Esophagus squamous epithelium (tissue), 5 donors: ENCODE measurements around the gene BRIP1. TPM values are rescaled to one million over a fixed set of nuclear protein-coding genes. Genes with fewer than 3 reads are reported as not detected.

Experiments
- DNase-seq: peaks from one replicate; lab custom pipeline; 2025; lab: John Stamatoyannopoulos, UW
- H3K27ac ChIP-seq, 4 donors: fragments of 200-600 bp; sonication (generic); one replicate each; pipeline ENCODE4 v1.5.1; 2016 to 2019; ENCODE audit warnings: mild to moderate bottlenecking in 1 of 4
- H3K27me3 ChIP-seq, 4 donors: fragments of 200-600 bp; sonication (generic); 1 replicate in 3 of 4; 2 replicates in 1 of 4; pipeline versions ENCODE4 v1.5.1 to v1.6.0; 2017 to 2021; ENCODE audit warnings: antibody characterized with exemption in 1 of 4
- H3K36me3 ChIP-seq, 3 donors: fragments of 200-600 bp; sonication (generic); one replicate each; pipeline ENCODE4 v1.5.1; 2016 to 2019
- H3K4me1 ChIP-seq, 3 donors: fragments of 200-600 bp; sonication (generic); one replicate each; pipeline ENCODE4 v1.5.1; 2017 to 2019
- H3K4me3 ChIP-seq, 4 donors: fragments of 200-600 bp; sonication (generic); 1 replicate in 3 of 4; 2 replicates in 1 of 4; pipeline ENCODE4 v1.5.1; 2016 to 2019; ENCODE audit warnings: mild to moderate bottlenecking in 2 of 4, moderate library complexity in 1 of 4
- H3K9me3 ChIP-seq, 3 donors: fragments of 200-600 bp; sonication (generic); one replicate each; pipeline ENCODE4 v1.5.1; 2016 to 2019
- CTCF ChIP-seq, 6 experiments: fragments of 450-650 bp in 4 of 6; fragments of 200-600 bp in 2 of 6; sonication (generic) in 2 of 6; IDR thresholded peaks; one replicate each; pipeline ENCODE4 v1.5.1; 2016 to 2019; ENCODE audit warnings: antibody characterized with exemption in 6 of 6, mild to moderate bottlenecking in 4 of 6, moderate library complexity in 4 of 6
- POLR2A ChIP-seq, 4 donors: fragments of 450-650 bp; IDR thresholded peaks; one replicate each; pipeline ENCODE4 v1.6.1; 2017; ENCODE audit warnings: antibody characterized with exemption in 4 of 4, mild to moderate bottlenecking in 4 of 4, moderate library complexity in 3 of 4
- WGBS, 2 donors: methylation state at CpG; one replicate each; pipeline ENCODE4 v1.1.5; 2018; 5-methylcytosine and 5-hydroxymethylcytosine counted together
- intact Hi-C: fragments of 100-400 bp; cut with DNase I; formaldehyde crosslinking; loops from one replicate; pipeline ENCODE4 v1.15.0; 2022
- total RNA-seq, 4 donors: library from RNA; depleted of rRNA; stranded (reverse); fragments of >200 nt; gene quantifications; one replicate each; pipeline ENCODE4 v1.1.0, GENCODE V29; 2016
- donor health status: DM: yes; HTN: yes; CAD: no.

BRIP1 gene
- total RNA-seq, 4 donors from 2014 or later = 1.6 to 7.0 (median 3.2) TPM

DNA sequence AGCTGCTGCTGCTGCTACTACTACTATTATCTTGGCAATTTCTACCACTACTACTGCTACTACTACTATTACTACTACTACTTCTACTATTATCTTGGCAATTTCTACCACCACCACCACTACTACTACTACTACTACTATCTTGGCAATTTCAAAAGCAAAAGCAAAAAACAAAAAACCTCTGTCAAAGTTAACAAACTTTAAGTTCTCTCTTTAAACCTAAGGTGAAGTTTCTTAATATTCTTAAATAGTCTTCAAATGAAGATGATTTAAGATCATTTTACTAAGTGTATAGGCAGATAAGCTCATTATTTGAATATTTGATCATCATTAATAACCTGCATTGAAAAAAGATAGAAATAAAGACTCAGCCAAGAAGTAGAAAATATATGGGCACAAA is 118.5 kb downstream of the BRIP1 start:
- H3K4me3 ChIP-seq = no peak overlapping the region
- TF ChIP-seq POLR2A (IDR thresholded peaks at IDR 0.05) = no peak
- no peak for TF ChIP-seq CTCF (IDR thresholded peaks at IDR 0.05)
- intact Hi-C loops = no loop called here
- H3K27me3 ChIP-seq = no peaks in the 10 kb centered on the region
- peaks cover 0 to 11% (median 0%) of the 10 kb centered on the region in 3 donors for H3K9me3 ChIP-seq
- peaks cover 0 to 6% (median 0%) of the 10 kb centered on the region in 3 donors for H3K36me3 ChIP-seq
- H3K4me1 ChIP-seq = no peaks in the 10 kb centered on the region
- DNase-seq = no peak
- no peak overlapping the region for H3K27ac ChIP-seq

DNA sequence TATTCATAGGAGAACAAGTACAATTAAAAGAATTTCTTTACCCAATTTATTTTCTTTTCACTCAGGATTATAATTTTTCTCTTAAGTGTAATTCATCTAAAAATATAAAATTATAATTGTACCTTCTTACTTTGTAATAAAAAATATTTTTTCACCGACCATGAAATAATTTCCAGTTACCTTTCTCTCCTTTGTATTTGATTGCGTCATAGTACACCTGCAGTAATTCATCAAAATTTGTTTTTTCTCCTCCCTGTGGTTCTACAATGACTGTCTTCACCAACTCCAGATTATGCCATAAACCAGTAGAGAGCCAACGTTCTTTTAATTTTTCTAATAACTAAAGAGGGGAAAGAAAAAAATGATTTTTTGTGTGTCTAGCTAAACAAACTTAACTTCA is 119.1 kb downstream of the BRIP1 start:
- no peak for DNase-seq
- Histone ChIP-seq H3K27me3 (no peaks in the 10 kb centered on the region), H3K27ac (no peak overlapping the region), H3K36me3 (peaks cover 0 to 6% (median 0%) of the 10 kb centered on the region in 3 donors), H3K9me3 (peaks cover 0 to 11% (median 0%) of the 10 kb centered on the region in 3 donors), H3K4me3 (no peak overlapping the region), H3K4me1 (no peaks in the 10 kb centered on the region)
- intact Hi-C loops = no loop called here
- no peak for TF ChIP-seq CTCF (IDR thresholded peaks at IDR 0.05)
- TF ChIP-seq POLR2A (IDR thresholded peaks at IDR 0.05) = no peak
- 82 to 88% methylated on average over 3 of the region's 3 CpGs for WGBS, 2 donors

GRCh38 chr17:61743766-61744165 is 119.6 kb downstream of the BRIP1 start:
- peaks cover 0 to 11% (median 0%) of the 10 kb centered on the region in 3 donors for H3K9me3 ChIP-seq
- no peaks in the 10 kb centered on the region for H3K4me1 ChIP-seq
- no peak overlapping the region for H3K4me3 ChIP-seq
- no peaks in the 10 kb centered on the region for H3K27me3 ChIP-seq
- DNase-seq = no peak
- intact Hi-C loops = no loop called here
- WGBS, 2 donors = 95 to 96% methylated on average over 6 of the region's 6 CpGs
- no peak overlapping the region for H3K27ac ChIP-seq
- H3K36me3 ChIP-seq = peaks cover 0 to 6% (median 0%) of the 10 kb centered on the region in 3 donors
- TF ChIP-seq CTCF (IDR thresholded peaks at IDR 0.05) = no peak

DNA sequence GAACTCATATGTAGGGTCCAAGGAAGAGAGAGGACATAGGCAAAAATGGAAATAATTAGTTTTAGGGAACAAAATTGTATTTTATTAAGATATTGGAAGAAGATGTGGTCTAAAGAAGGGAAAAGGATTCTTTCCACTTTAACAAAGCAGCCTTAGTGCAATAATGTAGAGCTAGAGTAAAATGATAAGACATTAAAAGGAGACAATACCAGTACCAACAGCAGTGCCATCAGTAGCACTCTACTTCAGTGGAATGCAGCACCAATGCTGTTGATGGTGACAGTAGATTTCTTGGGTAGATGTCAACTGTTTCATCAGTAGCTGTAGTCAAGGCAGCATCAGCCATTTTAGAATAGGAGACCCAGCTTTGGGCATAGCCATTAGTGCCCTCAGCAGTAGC is 124.3 kb downstream of the BRIP1 start:
- Histone ChIP-seq H3K27me3 (no peaks in the 10 kb centered on the region), H3K9me3 (peaks cover 0 to 7% (median 0%) of the 10 kb centered on the region in 3 donors), H3K4me3 (no peak overlapping the region), H3K36me3 (peaks cover 0 to 15% (median 0%) of the 10 kb centered on the region in 3 donors), H3K27ac (no peak overlapping the region), H3K4me1 (no peaks in the 10 kb centered on the region)
- TF ChIP-seq POLR2A (IDR thresholded peaks at IDR 0.05) (no peak), CTCF (IDR thresholded peaks at IDR 0.05) (no peak)
- no peak for DNase-seq
- intact Hi-C loops = no loop called here

DNA sequence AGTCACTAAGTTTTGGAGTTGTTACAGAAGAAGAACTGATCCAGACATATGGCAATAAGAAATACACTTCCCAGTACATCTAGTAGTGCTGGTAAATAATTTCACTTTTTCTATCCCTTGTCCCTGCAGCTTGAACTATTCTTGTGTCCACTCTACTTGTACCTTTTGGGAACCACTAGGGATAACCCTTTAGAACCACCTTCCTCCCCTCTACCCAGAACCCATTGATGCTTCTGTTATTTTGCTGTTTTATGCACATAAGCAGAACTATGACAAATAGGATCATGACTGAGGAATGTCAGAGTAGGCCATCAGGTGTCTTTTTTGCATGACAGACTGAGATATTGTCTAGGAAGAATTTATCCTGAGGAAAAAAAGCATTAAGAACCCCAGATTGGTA is 125.1 kb downstream of the BRIP1 start:
- no peaks in the 10 kb centered on the region for H3K4me1 ChIP-seq
- no peak overlapping the region for H3K4me3 ChIP-seq
- H3K27ac ChIP-seq = no peak overlapping the region
- H3K27me3 ChIP-seq = no peaks in the 10 kb centered on the region
- H3K36me3 ChIP-seq = peaks cover 0 to 15% (median 0%) of the 10 kb centered on the region in 3 donors
- no peak for DNase-seq
- H3K9me3 ChIP-seq = peaks cover 0 to 7% (median 0%) of the 10 kb centered on the region in 3 donors
- intact Hi-C loops = no loop called here
- TF ChIP-seq CTCF (IDR thresholded peaks at IDR 0.05) = no peak
- no peak for TF ChIP-seq POLR2A (IDR thresholded peaks at IDR 0.05)
